HG03103 (cell line): ENCODE measurements around the gene C1QTNF12.

Source experiments
- ATAC-seq: cut with Tn5 transposase; IDR thresholded peaks from one replicate; pipeline ENCODE4 v1.9.1; 2021; ENCODE audit warnings: low read depth; ENCODE audit not compliant: unreplicated experiment

Gene C1QTNF12

DNA sequence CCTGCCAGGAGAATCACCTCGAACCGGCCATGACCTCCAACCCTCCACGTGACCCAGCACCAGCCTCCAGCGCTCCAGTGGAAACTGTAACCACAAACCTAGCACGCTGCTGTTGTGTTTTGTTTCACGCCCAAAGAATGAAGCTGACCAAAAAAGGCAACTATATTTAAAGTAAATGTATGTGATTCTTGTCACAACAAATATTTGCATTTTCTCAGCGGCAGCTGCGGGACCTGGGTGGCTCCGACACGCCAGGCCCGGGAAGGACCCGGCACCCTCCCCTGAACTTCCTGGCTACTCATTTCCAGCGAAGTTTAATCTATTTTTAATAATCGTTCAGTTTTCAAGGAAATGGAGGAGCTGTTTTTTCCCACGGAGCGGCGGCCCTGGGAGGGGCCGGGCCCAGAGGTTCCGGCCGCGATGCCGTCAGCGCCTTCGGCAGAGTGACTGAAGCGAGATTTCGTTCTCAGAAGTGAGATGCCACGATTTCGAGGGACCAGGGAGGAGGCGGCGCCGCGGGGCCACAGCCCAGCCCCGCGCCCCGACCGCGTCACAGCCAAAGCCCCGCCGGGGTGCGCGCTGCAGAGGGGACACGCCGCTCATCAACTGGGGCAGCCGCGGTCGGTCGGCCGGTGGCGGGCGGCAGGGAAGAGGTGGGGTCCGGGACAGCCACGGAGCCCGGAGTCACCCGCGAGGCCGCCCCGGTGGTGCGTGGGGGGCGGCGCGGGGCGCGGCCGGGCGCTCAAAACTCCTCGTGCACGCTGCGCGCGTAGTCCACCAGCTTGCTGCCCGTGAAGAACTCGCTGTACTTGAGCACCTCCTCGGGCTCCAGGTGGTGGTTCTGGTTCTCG is 29.5 kb downstream of the C1QTNF12 start:
- no peak for ATAC-seq

DNA sequence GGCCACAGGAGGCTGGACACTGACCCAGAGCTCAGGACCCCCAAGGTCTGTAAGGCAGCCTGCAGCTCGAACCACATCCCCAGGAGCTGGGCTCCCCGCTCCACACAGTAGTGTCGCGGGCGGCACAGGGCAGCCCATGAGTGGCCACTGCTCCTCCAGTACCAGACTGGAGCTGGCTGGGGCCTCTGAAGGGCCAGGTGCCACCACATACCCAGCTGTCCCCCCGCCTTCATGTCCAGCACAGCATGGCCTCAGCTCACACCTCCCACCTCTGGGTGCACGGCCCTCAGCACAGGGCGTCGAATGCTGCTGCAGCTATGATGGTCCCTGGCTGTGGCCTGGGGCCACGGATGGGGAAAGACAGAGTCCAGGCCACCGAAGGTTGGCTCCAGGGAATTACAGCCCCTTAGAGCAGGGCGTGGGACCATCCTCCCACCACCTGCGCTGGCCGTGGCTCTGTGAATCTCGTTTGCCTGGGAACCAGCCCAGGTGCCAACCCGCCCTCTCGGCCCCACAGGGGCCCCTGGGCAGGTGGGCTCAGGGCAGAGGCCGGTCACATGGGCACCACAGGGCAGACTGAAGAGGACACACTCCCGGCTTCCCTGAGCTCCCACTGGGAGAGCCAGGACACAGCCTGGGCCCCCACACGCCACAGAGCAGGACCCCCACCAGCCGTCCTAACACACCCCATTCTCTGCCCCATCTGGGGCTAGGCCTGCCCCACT is 30.5 kb downstream of the C1QTNF12 start:
- ATAC-seq = no peak

- no peak for ATAC-seq
Measured at GRCh38 chr1:1215080-1215676, 31.3 kb downstream of the C1QTNF12 start.

DNA sequence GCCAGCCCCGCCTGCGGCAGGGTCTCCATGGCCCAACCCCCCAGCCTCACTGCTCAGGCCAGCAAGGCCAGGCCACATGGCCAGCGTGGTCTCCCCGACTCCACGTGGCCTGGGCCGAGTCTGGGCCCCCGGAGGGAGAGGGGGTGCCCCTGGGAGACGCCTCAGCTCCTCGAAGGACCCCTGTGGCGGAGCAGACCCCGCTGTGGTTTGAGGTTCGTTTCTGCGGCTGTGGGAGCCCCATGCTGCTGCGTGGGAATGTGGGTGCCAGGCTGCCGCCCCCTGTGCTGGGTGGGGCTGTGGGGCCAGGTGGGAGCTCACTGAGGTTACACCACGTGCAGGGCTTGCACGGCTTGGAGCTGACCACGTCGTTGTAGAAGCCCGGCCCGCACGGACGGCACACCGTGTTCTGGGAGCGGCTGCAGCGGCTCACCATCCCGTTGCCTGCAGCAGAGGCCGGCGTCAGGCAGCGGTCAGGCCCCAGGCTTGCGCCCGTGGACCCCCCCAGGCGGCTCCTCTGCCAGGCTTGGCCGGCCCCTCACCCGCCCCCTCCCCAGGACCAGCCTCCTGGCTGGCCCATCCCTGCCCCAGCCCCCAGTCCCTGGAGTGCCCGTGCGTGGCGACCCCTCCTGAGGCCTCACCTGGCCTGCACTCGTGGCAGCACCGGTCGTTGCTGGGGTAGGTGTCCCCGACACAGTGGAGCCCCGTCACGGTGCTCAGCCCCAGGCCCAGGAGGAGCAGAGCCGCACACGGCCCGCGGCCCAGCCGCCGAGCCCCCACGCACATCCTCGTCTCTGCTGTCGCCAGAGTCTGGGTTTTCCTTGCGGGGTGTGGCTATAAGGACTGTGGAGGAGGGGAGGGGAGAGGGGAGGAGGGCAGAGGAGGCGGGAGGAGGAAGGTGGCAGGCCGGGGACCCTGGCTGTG is 32.9 kb downstream of the C1QTNF12 start, which contains the start of gene TNFRSF4:
TNFRSF4 (minus strand) TSS at position 809 of the 921 bp plus-strand sequence; CDS start at position 783, 26 bp downstream.
- no peak for ATAC-seq

- no peak for ATAC-seq
Measured at GRCh38 chr1:1212780-1213344, 33.7 kb downstream of the C1QTNF12 start.

- ATAC-seq = no peak
Measured at GRCh38 chr1:1211541-1212441, 34.7 kb downstream of the C1QTNF12 start.

GRCh38 chr1:1210726-1211540 is 35.6 kb downstream of the C1QTNF12 start:
- ATAC-seq = no peak

DNA sequence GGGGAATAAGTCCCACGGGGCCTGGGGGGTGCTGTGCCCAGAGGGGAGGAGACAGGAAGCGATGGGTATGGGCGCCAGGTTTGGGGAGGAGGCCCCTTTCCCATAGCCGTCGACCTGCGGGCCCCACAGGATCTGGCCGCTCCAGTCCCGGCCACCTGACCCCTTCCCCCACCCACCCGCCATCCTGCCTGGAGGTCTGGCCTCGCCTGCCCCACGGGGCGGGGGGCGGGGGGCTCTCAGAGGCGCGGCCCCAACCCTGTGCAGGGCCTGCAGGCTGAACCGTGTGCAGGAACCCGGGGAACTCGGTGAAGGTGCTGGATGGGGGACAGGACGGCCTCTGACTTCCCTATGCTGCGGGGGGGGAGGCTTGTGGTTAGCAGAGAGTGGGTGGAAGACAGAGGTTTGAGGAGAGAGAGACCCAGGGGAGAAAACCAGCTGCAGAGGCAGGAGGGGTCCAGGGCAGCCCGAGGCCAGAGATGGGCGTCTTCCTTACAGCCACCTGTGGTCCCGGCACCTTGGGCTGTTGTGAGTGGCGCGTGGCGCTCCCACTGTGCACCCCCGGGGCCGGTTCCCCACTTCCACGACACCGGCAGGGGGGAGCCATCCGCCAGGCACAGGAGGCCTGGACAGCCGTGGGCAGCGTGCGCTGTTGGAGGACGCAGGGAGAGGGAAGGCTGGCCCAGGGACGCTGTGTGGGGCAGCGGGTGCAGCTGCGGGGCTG is 37.6 kb downstream of the C1QTNF12 start:
- no peak for ATAC-seq

DNA sequence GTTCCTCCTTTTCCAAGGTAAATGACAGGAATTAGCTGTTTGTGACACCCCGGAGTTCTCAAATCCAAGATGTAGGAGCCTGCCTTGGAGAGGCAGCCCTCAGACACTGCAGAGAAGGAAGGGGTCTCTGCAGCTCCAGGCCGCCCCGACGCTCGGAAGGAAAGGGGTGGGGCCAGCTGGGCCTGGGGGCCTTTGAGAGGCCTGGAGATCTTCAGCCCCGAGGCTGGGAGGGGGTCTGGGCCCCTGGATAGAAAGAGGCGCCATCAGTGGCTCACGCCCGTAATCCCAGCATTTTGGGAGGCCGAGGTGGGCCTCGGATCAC is 39.0 kb downstream of the C1QTNF12 start:
- no peak for ATAC-seq

- ATAC-seq = no peak
Measured at GRCh38 chr1:1206966-1207531, 39.5 kb downstream of the C1QTNF12 start.

- ATAC-seq = no peak
Measured at GRCh38 chr1:1206376-1206965, 40.1 kb downstream of the C1QTNF12 start, which contains the start of gene TNFRSF18. TNFRSF18 (minus strand) TSS chr1:1206592; CDS start chr1:1206571, 21 bp downstream.

DNA sequence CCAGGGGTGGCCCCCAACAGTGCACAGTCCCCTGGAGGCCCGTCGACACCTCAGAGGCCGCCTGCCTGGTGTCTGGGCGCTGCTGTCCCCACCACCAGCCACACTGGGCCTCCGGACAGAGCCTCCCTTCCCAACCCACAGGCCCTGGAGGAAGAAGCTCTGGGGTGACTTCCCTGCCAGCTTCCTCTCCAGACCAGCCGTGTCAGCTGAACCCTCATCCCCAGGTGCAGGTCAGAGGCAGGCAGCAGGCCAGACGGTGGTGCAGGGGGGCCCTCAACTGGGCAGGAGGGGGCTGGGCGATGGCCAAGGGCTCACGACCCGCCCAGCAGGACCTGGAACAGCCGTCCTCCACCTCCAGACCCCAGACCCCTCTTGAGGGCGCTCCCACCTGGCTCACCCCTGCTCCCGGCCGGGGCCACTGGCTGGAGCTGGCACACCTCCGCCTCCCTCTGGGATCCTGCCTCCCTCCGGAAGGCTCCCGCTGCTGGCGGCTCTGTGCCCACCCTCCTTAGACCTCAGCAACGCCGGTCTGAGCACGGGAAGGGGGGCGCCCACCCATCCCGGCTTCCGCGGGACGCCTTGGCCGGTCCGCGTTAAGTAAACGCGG is 40.6 kb downstream of the C1QTNF12 start:
- no peak for ATAC-seq

DNA sequence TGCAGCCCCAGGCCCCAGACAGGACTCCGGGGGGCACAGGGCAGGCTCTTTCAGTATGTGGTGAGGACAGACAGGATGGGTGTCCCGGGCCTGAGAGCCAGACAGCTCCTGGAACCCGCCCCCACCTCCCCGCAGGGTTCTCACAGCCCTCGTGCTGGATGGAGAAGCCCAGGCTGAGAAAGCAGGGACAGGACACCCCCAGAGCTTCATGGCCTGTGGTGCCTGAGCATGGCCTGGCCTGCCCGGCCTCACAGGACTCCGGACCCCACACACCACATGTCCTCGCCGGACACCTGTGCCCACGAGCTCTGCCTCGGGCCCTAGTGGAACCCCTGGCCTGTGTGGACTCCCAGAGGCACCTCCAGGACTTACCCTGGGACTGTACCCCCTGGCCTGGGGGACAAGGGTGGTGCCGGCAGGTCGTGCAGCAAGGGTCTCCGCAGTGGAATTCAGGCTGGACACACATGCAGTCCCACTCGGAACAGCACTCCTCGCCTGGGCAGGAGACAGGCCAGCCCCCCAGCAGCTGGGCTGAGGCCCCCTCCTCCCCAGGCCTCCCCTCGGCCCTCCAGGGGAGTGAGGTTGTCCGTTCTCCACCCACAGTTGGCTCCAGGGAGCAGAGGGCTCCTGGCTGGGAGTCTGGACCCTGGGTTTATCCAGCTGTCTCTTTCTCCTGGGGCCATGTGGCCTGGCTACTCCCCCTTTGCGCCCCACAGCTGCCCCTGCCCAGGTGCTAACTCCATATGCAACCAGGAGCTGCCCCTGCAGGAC is 41.3 kb downstream of the C1QTNF12 start:
- ATAC-seq = no peak

GRCh38 chr1:1204425-1204920 is 42.0 kb downstream of the C1QTNF12 start:
- no peak for ATAC-seq
